Measurements from ENCODE around the gene GSTA4.

GSTA4 gene

GRCh38 chr6:52995913-52996645 is 995 bp upstream of the GSTA4 start:
- in situ Hi-C loops (cut with HindIII; ENCODE audit: low sequenced_read_pairs): no loop called here
- DNase-seq (ENCODE audit: low read depth): peak; percentile 48
- no peak for TF ChIP-seq CTCF (IDR thresholded peaks at IDR 0.05; ENCODE audit: low read depth, low read length, missing control alignments)
- peak overlapping the region; percentile 23 for H3K4me3 ChIP-seq (ENCODE audit: low read depth, low read length)

GRCh38 chr6:52994839-52995088 is 320 bp downstream of the GSTA4 start:
- no peak for DNase-seq (ENCODE audit: low read depth)
- in situ Hi-C loops (cut with HindIII; ENCODE audit: low sequenced_read_pairs): no loop called here
- TF ChIP-seq CTCF (IDR thresholded peaks at IDR 0.05; ENCODE audit: low read depth, low read length, missing control alignments): no peak
- peak overlapping the region; percentile 70 for H3K4me3 ChIP-seq (ENCODE audit: low read depth, low read length)

GRCh38 chr6:52994031-52994838 is 849 bp downstream of the GSTA4 start:
- no peak for DNase-seq (ENCODE audit: low read depth)
- in situ Hi-C loops (cut with HindIII; ENCODE audit: low sequenced_read_pairs): no loop called here
- TF ChIP-seq CTCF (IDR thresholded peaks at IDR 0.05; ENCODE audit: low read depth, low read length, missing control alignments): no peak

GRCh38 chr6:52992980-52993920 is 1.8 kb downstream of the GSTA4 start:
- no peak for TF ChIP-seq CTCF (IDR thresholded peaks at IDR 0.05; ENCODE audit: low read depth, low read length, missing control alignments)
- in situ Hi-C loops (cut with HindIII; ENCODE audit: low sequenced_read_pairs): no loop called here
- H3K4me3 ChIP-seq (ENCODE audit: low read depth, low read length): peak overlapping the region; percentile 70
- DNase-seq (ENCODE audit: low read depth): no peak

More at GRCh38 chr6:52994031-52994838, 849 bp downstream of the GSTA4 start:
- peak overlapping the region; percentile 70 for H3K4me3 ChIP-seq (ENCODE audit: low read depth, low read length)

GRCh38 chr6:52990342-52990741 is 4.7 kb downstream of the GSTA4 start:
- no peak overlapping the region for H3K4me3 ChIP-seq (ENCODE audit: low read depth, low read length)
- TF ChIP-seq CTCF (IDR thresholded peaks at IDR 0.05; ENCODE audit: low read depth, low read length, missing control alignments): no peak
- in situ Hi-C loops (cut with HindIII; ENCODE audit: low sequenced_read_pairs): no loop called here
- DNase-seq (ENCODE audit: low read depth): no peak

GRCh38 chr6:52985228-52985627 is 9.9 kb downstream of the GSTA4 start:
- H3K4me3 ChIP-seq (ENCODE audit: low read depth, low read length): no peak overlapping the region
- no peak for DNase-seq (ENCODE audit: low read depth)
- in situ Hi-C loops (cut with HindIII; ENCODE audit: low sequenced_read_pairs): no loop called here
- TF ChIP-seq CTCF (IDR thresholded peaks at IDR 0.05; ENCODE audit: low read depth, low read length, missing control alignments): no peak
